ENCODE measurements around the gene CEP97.

The CEP97 gene

DNA sequence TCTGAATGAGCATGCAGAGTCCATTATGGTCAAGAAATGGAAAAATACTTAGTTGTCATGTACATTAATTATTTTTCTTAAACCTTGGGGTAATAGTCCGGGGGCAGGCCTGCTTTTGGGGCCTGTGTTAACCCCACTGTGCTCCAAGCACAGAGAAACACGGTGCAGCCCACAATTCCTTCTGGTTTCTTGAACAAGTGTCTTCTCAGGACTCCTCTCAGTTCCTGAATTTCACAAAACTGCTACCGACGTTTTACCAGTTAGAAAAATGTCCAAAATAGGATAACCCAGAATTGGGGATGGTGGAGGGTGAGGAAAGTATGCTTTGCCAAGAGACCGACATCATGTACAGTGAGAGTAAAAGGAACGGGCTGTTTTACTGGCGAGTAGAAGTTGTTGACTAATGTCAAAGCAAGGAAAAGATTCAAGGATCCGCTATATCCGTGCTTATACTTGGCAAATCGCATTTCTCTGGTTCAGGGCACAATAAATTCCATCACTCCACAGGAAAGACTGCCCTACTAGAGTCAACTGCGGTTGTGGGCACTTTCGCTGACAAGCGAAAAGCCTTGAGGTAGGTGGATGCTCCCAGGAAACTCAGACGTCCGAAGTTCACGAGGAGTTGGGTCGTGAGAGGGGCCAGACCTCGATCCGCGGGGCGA, 54.1 kb downstream of the CEP97 start:
- no peak for DNase-seq (ENCODE audit: low spot score)

DNA sequence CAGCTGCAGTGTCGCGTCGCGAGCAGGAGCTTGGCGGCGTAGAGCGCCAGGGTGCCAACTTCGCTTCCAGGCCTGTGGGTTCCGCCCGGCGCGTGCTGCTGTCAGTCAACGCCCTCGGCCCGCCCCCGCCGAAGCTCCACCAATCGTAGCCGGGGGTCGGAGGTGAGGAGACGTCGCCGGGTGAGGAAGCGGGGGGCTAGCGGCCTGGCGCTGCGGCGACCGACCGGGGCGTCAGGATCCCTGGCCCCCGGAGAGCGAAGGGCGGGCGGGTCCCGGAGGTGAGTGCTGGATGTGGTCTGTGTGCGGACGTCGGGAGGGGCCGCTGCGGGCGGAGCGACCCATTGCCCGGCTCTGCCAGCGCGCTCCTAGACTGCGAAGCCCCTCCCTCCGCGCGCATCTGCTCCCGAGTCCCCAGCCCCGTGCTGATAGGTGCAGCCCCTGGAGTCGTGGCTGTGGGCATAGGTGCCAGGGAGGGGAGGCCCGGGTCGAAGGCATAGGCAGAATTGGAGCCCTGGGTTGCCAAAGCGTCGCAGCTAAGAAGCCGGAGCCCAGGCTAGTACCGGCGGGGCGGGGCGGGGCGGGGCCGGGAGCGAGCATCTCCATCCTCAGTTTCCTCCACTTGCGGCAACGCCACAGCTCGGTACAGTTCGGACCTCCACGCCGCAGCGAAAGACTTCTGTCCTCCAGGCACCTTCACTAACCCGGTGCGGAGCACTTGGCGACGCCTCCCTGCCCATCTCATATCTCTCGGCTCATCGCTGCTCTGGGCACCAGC, 54.8 kb downstream of the CEP97 start, which contains the start of gene NXPE3:
TSS of gene NXPE3 (plus strand) at position 165 of the 775 bp plus-strand sequence. CDS start 6,386 bp downstream, outside the sequence.
- peak; percentile 68 for DNase-seq (ENCODE audit: low spot score)

DNA sequence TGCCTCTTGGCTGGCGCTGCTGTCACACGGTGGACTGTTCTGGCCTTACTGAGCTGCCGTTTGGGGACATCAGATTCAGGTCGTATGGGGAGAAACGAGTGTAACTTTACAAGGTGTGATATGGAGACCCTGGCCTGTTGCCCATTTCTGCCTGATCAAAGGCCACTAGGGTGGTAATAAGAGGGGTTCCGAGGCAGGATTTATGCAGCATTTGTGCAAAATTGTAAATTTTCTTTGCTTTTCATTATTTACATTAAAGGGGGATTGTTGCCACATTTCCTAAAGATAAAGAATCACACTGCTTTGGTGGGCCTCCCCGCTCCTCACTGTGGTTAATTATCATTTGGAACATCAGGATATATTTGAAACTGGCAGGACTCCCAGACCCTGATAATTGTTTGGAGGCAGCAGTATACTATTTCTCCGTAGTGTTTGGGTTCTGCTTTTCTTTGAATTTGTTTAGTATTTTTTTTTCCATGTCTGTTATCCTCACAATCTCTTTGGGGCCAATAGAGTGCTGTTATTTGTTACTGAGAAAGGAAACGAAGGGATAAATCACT, 55.5 kb downstream of the CEP97 start:
- DNase-seq (ENCODE audit: low spot score), result no peak

DNA sequence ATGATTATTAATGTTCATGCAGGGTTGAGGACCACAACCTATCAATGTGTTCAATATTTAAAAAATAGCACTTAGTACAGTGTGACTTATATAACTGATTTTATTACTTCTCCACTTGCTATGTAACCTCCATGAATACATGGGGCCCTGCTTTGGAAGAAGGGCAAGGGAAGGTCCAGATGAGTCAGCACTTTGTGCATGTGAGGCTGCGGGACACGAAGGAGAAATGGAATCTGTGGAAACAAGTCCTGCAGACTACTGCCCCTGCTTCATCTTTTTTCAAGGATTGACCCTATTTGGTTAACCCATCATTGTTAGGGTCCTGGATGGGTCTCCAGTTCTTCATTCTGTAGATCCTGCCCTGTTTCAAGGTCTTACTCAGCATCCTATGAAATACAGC, 56.2 kb downstream of the CEP97 start:
- DNase-seq (ENCODE audit: low spot score), result no peak

DNA sequence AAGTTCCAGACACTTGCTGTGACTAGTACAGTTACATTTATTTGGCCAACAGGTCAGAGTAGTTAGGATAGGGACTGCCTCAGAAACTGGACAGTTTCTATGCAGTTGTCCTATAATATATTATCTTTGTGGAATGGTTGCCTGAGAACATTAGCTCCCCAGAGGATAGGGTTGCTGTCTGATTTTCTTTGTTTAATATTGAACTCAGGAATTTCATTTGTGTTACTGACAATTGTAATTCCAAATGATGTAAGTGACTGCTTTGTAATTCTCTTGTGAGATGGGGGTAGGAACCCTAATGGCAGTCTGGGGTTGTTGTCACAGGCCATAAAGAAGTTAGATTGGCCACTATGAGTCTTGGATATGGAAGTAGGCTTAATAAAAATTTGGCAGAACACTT, 56.8 kb downstream of the CEP97 start:
- no peak for DNase-seq (ENCODE audit: low spot score)

DNA sequence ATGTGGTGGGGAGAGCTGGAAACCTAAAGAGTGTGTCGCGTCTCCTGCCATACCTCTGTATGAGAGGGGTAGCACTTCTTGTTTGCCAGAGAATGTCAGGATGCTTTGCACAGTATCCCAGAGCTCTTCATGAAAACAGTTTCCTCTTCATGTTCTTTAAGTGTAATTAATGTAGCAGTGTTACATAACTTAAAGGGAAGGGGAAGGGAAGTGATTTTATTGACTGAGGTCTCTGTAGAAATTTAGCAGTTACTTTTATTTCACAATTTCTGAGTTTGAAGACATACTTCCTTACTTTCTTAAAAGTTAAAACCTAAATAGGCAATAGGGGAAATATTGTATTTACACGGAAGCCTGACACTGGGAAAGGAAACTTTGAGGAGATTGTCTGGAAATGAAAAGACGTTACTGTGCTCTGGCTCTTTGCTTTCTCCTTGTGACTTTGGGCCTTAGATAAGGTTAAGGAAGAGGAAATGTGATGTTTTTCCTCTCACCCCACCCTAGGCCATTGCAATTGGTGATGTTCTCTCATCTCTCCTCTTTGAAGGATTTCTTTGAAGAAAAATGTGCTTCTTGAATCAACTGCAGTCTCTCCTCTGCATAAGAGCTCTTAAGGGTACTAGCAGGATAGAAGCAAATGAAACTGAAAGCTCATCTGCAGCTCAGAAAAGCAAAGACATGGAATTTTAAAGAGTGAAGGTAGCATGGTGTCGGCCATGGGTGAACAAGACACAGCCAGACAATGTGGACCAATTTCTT, 60.6 kb downstream of the CEP97 start:
- no peak for DNase-seq (ENCODE audit: low spot score)

DNA sequence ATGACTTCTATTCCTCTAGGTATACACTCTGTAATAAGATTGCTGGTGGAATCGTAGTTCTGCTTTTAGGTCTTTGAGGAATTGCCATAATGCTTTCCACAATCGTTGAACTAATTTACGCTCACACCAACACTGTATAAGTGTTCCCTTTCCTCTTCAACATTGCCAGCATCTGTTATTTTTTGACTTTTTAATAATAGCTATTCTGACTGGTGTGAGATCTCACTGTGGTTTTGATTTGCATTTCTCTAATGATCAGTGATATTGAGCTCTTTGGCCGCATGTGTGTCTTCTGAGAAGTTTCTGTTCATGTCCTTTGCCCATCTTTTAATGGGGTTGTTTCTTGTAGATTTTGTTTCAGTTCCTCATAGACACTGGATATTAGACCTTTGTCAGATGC, 67.4 kb downstream of the CEP97 start:
- DNase-seq (ENCODE audit: low spot score), result no peak

DNA sequence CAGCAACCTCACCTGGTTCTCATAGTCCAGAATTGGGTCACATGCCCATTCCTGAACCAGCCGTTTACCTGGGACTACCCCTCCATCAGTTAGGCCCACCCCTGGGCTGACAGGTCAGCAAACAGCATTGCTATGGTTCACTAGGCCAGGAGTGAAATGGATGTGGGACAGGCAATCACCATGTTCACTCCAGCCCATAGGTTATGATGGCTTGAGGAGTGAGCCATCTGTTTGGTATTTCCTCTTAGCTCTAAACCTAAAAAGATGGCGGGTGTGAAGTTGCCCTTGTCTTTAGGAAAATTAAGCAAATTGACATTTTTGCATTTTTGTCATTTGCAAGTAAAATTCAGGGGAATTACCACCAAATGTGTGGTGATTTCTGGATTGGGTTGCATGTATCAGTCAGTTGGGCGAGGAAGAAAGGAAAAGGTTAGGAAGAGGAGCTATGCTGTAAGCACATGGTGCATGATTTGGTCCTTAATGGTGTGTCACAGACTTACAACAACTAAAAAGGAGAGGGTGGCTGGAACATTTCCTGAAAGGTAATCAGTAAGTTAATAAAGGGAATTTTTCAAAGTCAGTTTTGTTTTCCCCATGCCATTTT, 71.8 kb downstream of the CEP97 start:
- DNase-seq (ENCODE audit: low spot score), result no peak

DNA sequence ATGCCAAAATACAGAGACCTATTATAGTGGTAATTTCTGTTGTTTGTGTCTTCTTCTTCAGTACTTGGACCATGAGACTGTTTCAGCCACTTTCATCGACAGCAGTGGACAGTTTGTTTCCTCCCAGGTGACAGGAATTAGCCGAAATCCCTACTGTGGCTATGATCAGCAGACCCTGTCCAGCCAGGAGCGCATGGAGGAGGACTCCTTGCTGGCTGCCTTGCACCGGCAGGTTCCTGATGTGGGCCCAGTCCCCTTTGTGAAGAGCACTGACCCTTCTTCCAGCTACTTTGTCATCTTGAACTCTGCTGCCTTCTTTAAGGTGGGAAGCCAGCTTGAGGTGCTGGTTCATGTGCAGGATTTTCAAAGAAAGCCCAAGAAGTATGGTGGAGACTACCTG, 76.8 kb downstream of the CEP97 start:
- no peak for DNase-seq (ENCODE audit: low spot score)

DNA sequence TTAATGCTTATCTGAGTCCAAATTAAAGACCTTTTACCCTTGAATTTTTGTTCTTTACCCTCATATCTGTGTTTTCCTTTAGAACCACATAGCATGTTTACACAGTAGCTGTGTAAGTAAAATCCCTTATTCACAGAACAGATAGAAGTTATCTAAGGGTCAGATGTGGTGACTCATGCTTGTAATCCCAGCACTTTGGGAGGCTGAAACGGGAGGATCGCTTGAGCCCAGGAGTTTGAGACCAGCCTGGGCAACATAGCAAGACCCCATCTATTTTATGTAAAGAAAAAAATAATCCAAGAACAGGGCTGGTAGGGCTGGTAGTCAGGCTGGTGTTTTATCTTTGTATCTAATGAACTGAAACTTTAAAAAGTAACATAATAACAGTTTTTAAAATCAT, 77.8 kb downstream of the CEP97 start:
- no peak for DNase-seq (ENCODE audit: low spot score)

DNA sequence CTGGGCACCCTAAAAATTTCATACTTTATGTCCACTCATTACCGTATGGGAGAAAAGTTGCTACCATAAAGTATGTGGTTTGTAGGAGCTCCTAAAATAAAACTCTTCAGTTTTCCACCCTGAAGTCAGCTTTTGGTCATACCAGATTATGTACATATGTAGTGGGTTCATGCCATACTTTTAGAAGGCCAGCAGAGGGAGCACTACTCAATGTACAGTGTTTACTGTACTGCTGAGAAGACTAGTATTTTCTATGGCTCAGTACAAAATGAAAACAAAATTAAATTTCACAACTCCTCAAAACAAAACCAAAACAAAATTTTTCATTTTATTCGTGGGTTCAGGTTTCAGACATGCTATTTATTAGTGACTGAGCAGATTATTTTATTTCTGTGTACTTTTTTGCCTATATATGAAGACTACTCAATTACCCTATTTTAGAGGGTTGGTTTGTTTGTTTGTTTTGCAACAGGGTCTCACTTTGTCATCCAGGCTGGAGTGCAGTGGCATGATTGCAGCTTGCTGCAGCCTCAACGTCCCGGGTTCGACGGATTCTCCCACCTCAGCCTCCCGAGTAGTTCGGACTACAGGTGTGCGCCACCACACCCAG, 78.9 kb downstream of the CEP97 start:
- peak; percentile 74 for DNase-seq (ENCODE audit: low spot score)

DNA sequence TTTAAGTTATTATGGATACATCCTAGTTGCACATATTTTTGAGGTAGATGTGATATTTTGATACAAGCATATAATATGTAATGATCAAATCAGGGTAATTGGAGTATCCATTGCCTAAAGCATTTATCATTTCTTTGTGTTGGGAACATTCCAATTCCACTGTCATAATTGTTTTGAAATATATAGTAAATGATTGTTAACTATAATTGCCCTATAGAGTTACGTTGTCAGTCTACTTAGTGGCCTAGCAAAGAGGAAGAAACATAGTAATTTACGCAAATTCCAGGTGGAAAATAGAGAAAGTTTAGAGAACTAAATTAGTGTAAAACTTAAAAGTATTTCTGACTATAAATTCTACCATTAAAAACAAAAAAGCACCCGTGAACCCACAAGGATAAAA, 79.5 kb downstream of the CEP97 start:
- DNase-seq (ENCODE audit: low spot score), result no peak

DNA sequence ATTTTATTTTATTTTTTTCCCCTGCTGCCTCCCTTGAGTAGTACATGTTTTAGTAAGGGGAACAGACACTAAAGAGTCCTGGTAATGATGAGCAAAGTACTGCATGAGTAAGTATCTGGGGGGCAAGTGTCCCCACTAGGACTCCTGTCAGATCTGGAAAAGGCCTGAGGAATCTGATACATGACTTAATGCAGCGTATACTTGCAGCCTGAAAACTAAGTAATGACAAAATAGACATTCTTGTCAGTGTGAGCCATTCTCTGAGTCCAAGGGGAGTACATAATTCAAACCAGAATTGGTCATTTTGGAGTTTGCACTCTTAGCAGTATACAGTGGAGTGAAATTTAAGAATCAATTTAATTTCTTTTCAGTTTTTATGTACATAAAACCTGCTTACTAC, 82.1 kb downstream of the CEP97 start:
- DNase-seq (ENCODE audit: low spot score), result no peak

DNA sequence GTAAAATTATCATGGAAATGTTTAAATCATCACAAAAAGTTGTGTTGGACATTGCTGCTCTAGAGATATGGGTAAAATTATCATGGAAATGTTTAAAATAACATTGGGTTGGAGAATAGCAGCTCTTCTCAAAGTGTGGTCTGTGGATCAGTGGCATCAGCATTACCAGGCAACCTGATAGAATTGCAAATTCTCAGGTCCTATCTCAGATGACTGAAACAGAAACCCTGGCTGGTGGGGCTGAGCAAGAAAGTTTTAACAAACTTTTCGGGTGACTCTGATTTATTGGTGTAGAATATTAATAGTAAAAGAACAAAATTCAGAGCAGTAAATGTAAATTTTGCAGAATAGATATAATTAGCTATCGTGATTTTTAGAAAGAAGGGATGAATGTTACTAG, 83.5 kb downstream of the CEP97 start:
- DNase-seq (ENCODE audit: low spot score), result no peak

DNA sequence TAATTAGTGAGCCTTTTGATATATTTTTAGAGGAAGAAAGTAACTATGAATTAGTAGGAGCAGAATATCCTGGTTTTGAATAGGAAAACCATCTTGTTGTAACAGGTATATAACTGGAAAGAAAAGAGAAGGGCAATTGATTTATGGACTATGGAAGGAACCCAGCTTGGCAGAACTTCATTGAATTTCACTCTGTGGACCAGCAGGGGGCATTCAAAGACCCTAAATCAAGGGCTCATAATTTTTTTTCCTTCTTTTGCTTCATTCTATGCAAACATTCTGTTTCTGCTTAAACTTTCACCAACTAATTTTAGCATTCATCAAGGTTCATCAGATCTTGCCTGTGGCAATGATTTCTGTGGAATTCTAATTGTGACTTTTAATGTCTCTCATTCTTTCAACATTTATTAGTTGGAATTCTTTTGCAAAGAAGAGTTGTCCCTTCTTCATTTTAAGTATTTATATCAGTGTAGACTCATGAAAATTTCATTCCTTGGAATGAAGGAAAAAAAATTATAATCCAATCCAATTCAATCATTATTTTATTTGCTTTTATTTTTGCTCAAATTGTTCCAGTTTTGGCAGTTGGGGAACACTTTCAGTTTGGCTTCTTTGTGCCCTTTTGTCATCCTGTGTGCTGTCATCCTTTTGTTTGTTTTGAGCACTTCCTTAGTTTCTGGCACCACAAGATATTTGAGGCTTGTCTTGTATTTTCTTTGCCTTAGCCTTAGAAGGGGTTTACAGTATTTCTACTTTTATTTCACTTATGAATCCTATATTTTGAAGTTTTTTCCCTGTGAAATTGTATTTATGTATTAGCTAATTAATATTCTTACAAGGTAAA, 85.0 kb downstream of the CEP97 start:
- peak; percentile 76 for DNase-seq (ENCODE audit: low spot score)

DNA sequence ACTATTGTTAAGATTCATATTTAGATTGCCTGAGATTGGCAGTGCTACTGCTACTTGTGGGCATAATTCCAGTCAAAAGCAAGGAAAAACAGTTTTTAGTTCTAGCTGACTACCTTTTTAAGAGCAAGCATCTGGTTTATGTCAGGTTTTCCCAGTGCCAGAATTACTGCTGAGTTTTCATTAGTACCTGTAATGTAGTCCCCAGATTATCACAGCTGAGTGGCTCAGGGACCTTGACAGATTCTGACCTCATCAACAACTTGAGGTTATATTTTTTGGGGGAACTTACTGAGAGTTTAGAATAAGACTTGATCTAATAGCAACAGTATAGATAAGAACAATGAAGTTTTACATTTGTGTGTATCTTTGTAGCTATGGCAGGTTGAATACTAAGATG, 85.6 kb downstream of the CEP97 start:
- no peak for DNase-seq (ENCODE audit: low spot score)

DNA sequence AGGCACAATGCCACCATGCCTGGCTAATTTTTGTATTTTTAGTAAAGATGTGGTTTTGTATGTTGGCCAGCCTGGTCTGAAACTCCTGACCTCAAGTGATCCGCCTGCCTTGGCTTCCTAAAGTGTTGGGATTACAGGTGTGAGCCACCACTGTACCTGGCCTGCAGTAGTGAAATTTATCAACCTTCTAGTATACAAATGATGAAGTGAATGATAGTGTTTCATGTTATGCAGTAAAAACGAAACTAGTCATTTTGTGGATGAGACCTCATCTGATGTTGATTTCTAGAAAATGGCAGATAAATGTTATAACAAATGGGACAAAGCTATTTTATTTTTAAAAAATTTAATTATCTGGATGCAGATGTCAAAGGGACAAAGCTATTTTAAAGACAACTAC, 87.5 kb downstream of the CEP97 start:
- DNase-seq (ENCODE audit: low spot score), result no peak

DNA sequence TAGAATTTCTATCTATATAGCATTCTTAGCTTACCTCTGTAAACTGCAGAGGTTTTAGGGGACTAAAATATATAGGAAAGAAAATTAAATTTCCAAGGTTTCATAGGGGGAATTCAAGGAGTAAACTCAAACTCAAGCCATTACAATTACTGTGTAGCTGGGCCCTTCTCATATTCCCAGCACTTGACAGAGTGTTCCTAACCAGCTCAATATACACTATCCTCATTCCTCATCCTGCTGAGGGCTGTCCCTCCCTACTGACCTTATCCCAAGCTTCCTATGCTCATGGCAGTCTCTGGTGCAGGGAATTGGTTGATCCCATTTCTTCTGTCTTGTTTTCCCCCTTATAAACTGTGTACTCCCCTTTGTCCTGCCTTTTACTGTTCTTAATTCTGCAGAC, 88.5 kb downstream of the CEP97 start:
- DNase-seq (ENCODE audit: low spot score), result no peak

DNA sequence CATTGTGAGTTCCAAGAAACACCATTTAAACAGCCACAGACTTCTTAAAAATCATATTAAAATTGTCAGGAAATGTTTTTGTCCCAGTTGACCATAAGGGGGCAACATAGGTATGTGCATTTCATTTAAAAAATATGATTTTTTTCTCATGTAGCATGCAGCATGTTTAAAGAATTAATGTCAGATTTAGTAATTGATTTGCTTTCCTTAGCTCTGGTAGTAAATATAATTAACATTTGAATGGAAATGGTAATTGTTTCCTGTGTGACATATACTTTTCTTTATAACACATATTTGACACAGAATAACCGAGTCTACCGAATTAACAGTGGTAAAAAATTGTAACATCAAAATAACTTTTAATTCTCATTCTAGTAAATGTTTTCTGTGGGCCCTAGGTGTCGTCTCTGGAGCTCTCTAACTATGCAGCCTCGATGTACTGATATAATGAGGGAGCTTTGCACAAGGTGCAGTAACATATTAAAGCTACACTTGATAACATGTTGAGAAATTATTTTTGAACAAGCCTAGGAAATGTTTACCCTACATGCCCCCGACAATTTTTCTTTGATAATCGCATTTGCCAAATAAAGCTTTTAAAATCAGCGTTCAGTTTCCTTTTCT, 89.5 kb downstream of the CEP97 start:
- peak; percentile 41 for DNase-seq (ENCODE audit: low spot score)

DNA sequence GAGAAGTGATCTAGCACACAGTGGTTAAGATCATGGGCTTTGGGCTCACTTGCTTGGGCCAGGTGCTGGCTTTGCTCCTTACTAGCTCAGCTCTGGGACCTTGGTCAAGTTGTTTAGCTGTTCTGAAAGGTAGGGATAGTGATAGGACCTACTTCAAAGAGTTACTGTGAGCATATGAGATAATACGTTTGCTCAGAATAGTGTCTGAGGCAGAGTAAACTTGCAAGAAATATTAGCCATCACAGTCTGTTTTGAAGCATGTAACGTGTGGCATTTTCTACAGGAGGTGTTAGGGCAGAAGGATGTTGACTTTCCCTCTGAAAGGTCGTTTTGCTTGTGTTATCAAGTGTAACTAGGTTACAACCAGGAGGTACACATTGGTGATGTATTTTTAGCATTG, 90.4 kb downstream of the CEP97 start:
- no peak for DNase-seq (ENCODE audit: low spot score)

Data from COLO829 (cell line).